MM.1S (cell line): ENCODE measurements around the gene CREBBP.

ENCODE experiments used
- DNase-seq: peaks from one replicate; pipeline ENCODE4 v3.0.0-alpha.2; 2015
- H2AFZ ChIP-seq: fragments of 300-600 bp; sonication (generic); 2 replicates; pipeline ENCODE4 v1.6.0; 2016; ENCODE audit warnings: antibody characterized with exemption, low read length
- H3F3A ChIP-seq: fragments of 300-600 bp; sonication (generic); 2 replicates; pipeline ENCODE4 v1.6.1; 2016; ENCODE audit warnings: mild to moderate bottlenecking, antibody characterized with exemption, low read length, moderate library complexity, mixed read lengths; ENCODE audit not compliant: insufficient read depth
- H3K27ac ChIP-seq: fragments of 300-600 bp; sonication (generic); 2 replicates; pipeline ENCODE4 v1.5.1; 2016; ENCODE audit warnings: mild to moderate bottlenecking, low read length
- H3K27me3 ChIP-seq: fragments of 300-600 bp; sonication (generic); replicated peaks from 2 replicates; pipeline ENCODE4 v1.6.0; 2016; ENCODE audit warnings: low read length; ENCODE audit not compliant: insufficient read depth
- H3K36me3 ChIP-seq: fragments of 300-600 bp; sonication (generic); replicated peaks from 2 replicates; pipeline ENCODE4 v1.6.1; 2016; ENCODE audit warnings: mild to moderate bottlenecking, low read length, mixed read lengths; ENCODE audit not compliant: insufficient read depth
- H3K4me1 ChIP-seq: fragments of 300-600 bp; sonication (generic); 2 replicates; pipeline ENCODE4 v1.6.1; 2016; ENCODE audit warnings: low read length, mixed read lengths
- H3K4me2 ChIP-seq: fragments of 300-600 bp; sonication (generic); 2 replicates; pipeline ENCODE4 v1.6.0; 2016; ENCODE audit warnings: low read depth, low read length
- H3K4me3 ChIP-seq: fragments of 300-600 bp; sonication (generic); 2 replicates; pipeline ENCODE4 v1.5.1; 2016; ENCODE audit warnings: low read length, mixed read lengths
- H3K79me2 ChIP-seq: fragments of 300-600 bp; sonication (generic); 2 replicates; pipeline ENCODE4 v1.6.1; 2016; ENCODE audit warnings: mixed run types, low read length, mixed read lengths
- H3K9ac ChIP-seq: fragments of 300-600 bp; sonication (generic); 2 replicates; pipeline ENCODE4 v1.6.1; 2016; ENCODE audit warnings: low read length, mixed read lengths
- H3K9me2 ChIP-seq: fragments of 300-600 bp; sonication (generic); replicated peaks from 2 replicates; pipeline ENCODE4 v1.6.1; 2016; ENCODE audit warnings: mild to moderate bottlenecking, low read length, mixed read lengths; ENCODE audit not compliant: insufficient read depth
- H3K9me3 ChIP-seq: fragments of 300-600 bp; sonication (generic); replicated peaks from 2 replicates; pipeline ENCODE4 v1.6.1; 2016; ENCODE audit warnings: mild to moderate bottlenecking, low read length, mixed read lengths; ENCODE audit not compliant: insufficient read depth
- H4K20me1 ChIP-seq: fragments of 300-600 bp; sonication (generic); 2 replicates; pipeline ENCODE4 v1.6.1; 2016; ENCODE audit warnings: mild to moderate bottlenecking, low read length, moderate library complexity, mixed read lengths; ENCODE audit not compliant: insufficient read depth
- CTCF ChIP-seq: fragments of 300-600 bp; sonication (generic); IDR thresholded peaks from 2 replicates; pipeline ENCODE4 v1.5.1; 2016; ENCODE audit warnings: antibody characterized with exemption, low read length, mixed read lengths
- EZH2 ChIP-seq: fragments of 300-600 bp; sonication (generic); optimal IDR thresholded peaks from 2 replicates; pipeline ENCODE3; 2017; ENCODE audit warnings: low read depth, mild to moderate bottlenecking, antibody characterized with exemption, low read length, mixed read lengths
- EZH2phosphoT487 ChIP-seq: fragments of 300-600 bp; sonication (generic); IDR thresholded peaks from 2 replicates; pipeline ENCODE4 v1.6.1; 2018; ENCODE audit warnings: antibody characterized with exemption, low read length

Gene CREBBP

GRCh38 chr16:3748307-3748706 lies 132.2 kb downstream of the CREBBP start:
- H3K9ac ChIP-seq: no peak overlapping the region
- no peak for TF ChIP-seq CTCF
- no peak for TF ChIP-seq EZH2phosphoT487
- TF ChIP-seq EZH2: no peak
- H4K20me1 ChIP-seq: no peaks in the 10 kb centered on the region
- H2AFZ ChIP-seq: no peak overlapping the region
- H3K9me3 ChIP-seq: no peaks in the 10 kb centered on the region
- H3K27me3 ChIP-seq: no peaks in the 10 kb centered on the region
- DNase-seq: no peak
- no peaks in the 10 kb centered on the region for H3K4me1 ChIP-seq
- H3K9me2 ChIP-seq: no peaks in the 10 kb centered on the region
- H3F3A ChIP-seq: no peaks in the 10 kb centered on the region
- no peak overlapping the region for H3K27ac ChIP-seq
- H3K4me3 ChIP-seq: no peak overlapping the region
- 0 out of 2 replicates have a peak, but pooled peaks cover 7% of the 10 kb centered on the region for H3K79me2 ChIP-seq
- H3K36me3 ChIP-seq: peaks cover 9% of the 10 kb centered on the region; the same call in 1 of the 2 replicates
- H3K4me2 ChIP-seq: no peak overlapping the region

GRCh38 chr16:3745751-3746355 lies 134.7 kb downstream of the CREBBP start:
- no peak overlapping the region for H2AFZ ChIP-seq
- TF ChIP-seq EZH2 (no peak), EZH2phosphoT487 (no peak), CTCF (no peak)
- no peaks in the 10 kb centered on the region for H3F3A ChIP-seq
- peaks cover 9% of the 10 kb centered on the region; the same call in 1 of the 2 replicates for H3K36me3 ChIP-seq
- no peak overlapping the region for H3K9ac ChIP-seq
- no peak overlapping the region for H3K4me3 ChIP-seq
- H4K20me1 ChIP-seq: no peaks in the 10 kb centered on the region
- H3K27ac ChIP-seq: no peak overlapping the region
- no peak for DNase-seq
- H3K9me3 ChIP-seq: no peaks in the 10 kb centered on the region
- H3K4me1 ChIP-seq: no peaks in the 10 kb centered on the region
- H3K4me2 ChIP-seq: no peak overlapping the region
- no peaks in the 10 kb centered on the region for H3K9me2 ChIP-seq
- H3K27me3 ChIP-seq: no peaks in the 10 kb centered on the region
- no peaks in the 10 kb centered on the region for H3K79me2 ChIP-seq

GRCh38 chr16:3744018-3744417 lies 136.5 kb downstream of the CREBBP start:
- Histone ChIP-seq H3K27me3 (no peaks in the 10 kb centered on the region), H3K79me2 (no peaks in the 10 kb centered on the region), H3K36me3 (peaks cover 6% of the 10 kb centered on the region), H2AFZ (no peak overlapping the region), H3K9me2 (no peaks in the 10 kb centered on the region), H3K9ac (no peak overlapping the region), H3K4me1 (no peaks in the 10 kb centered on the region), H3K4me2 (no peak overlapping the region), H3F3A (no peaks in the 10 kb centered on the region), H4K20me1 (no peaks in the 10 kb centered on the region), H3K27ac (no peak overlapping the region), H3K4me3 (no peak overlapping the region), H3K9me3 (no peaks in the 10 kb centered on the region)
- TF ChIP-seq EZH2 (no peak), EZH2phosphoT487 (no peak), CTCF (no peak)
- DNase-seq: no peak
